Effector memory CD4-positive, alpha-beta T cell (primary cell): ENCODE data around the gene FETUB.

Experiments used
- DNase-seq, 3 donors: peaks; one replicate each; pipeline ENCODE4 v3.0.0-alpha.2; 2020
- H3K27ac ChIP-seq: 2 replicates; pipeline ENCODE4 v1.7.0; 2013; ENCODE audit warnings: mild to moderate bottlenecking, low read length, moderate library complexity; ENCODE audit not compliant: insufficient read depth, poor library complexity, severe bottlenecking
- H3K27me3 ChIP-seq: replicated peaks from 2 replicates; pipeline ENCODE4 v1.7.0; 2013; ENCODE audit warnings: mild to moderate bottlenecking, low read length; ENCODE audit not compliant: insufficient read depth, control insufficient read depth, poor library complexity, severe bottlenecking
- H3K36me3 ChIP-seq: 2 replicates; pipeline ENCODE4 v1.7.0; 2013; ENCODE audit warnings: mild to moderate bottlenecking, low read length, moderate library complexity; ENCODE audit not compliant: control insufficient read depth, insufficient read depth
- H3K4me1 ChIP-seq: 2 replicates; pipeline ENCODE4 v1.7.0; 2013; ENCODE audit warnings: low read length, mild to moderate bottlenecking; ENCODE audit not compliant: control insufficient read depth, insufficient read depth, poor library complexity, severe bottlenecking
- H3K4me3 ChIP-seq: 2 replicates; pipeline ENCODE4 v1.7.0; 2013; ENCODE audit warnings: low read length, low read depth, mild to moderate bottlenecking; ENCODE audit not compliant: insufficient read depth, poor library complexity, severe bottlenecking
- H3K9me3 ChIP-seq: 2 replicates; pipeline ENCODE4 v1.7.0; 2013; ENCODE audit warnings: mild to moderate bottlenecking, low read length, moderate library complexity; ENCODE audit not compliant: control insufficient read depth

Gene FETUB

GRCh38 chr3:186646841-186647240 lies 6.6 kb downstream of the FETUB start:
- H3K27me3 ChIP-seq: no peaks in the 10 kb centered on the region
- no peaks in the 10 kb centered on the region for H3K9me3 ChIP-seq
- no peaks in the 10 kb centered on the region for H3K36me3 ChIP-seq
- no peak overlapping the region for H3K4me3 ChIP-seq
- DNase-seq: no peak
- H3K4me1 ChIP-seq: no peaks in the 10 kb centered on the region
- no peak overlapping the region for H3K27ac ChIP-seq

- Histone ChIP-seq H3K27me3 (no peaks in the 10 kb centered on the region), H3K4me3 (no peak overlapping the region), H3K9me3 (no peaks in the 10 kb centered on the region), H3K4me1 (no peaks in the 10 kb centered on the region), H3K36me3 (no peaks in the 10 kb centered on the region), H3K27ac (no peak overlapping the region)
- no peak for DNase-seq
Measured at GRCh38 chr3:186648851-186649250, 8.7 kb downstream of the FETUB start.

DNA sequence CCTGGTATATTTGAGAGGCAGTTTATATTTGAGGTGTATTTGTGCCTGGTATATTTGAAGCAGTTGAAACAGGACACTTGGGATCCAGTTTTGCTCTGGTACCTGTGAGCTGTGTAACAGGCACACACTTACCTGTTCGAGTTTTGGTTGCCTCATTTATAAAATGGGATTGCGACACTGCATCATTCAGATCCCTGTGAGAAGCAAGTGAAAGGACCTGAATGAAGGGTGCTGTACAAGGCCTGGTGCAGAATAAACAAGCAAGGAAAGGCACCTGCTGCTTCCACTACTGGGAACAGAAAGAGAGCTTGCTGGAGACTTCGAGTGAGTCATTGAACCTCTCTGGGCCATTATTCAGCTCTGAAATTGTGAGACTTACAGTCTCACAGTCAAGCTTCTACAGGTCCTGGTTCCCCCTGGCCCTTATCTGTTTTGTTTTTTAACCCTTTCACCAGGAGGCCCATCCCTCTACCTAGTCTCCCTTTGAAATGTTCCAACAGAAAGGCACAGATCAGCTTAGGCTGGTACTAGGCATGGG lies 11.5 kb downstream of the FETUB start:
- Histone ChIP-seq H3K4me3 (no peak overlapping the region), H3K36me3 (no peaks in the 10 kb centered on the region), H3K27ac (no peak overlapping the region), H3K27me3 (no peaks in the 10 kb centered on the region), H3K9me3 (no peaks in the 10 kb centered on the region), H3K4me1 (no peaks in the 10 kb centered on the region)
- DNase-seq: no peak

DNA sequence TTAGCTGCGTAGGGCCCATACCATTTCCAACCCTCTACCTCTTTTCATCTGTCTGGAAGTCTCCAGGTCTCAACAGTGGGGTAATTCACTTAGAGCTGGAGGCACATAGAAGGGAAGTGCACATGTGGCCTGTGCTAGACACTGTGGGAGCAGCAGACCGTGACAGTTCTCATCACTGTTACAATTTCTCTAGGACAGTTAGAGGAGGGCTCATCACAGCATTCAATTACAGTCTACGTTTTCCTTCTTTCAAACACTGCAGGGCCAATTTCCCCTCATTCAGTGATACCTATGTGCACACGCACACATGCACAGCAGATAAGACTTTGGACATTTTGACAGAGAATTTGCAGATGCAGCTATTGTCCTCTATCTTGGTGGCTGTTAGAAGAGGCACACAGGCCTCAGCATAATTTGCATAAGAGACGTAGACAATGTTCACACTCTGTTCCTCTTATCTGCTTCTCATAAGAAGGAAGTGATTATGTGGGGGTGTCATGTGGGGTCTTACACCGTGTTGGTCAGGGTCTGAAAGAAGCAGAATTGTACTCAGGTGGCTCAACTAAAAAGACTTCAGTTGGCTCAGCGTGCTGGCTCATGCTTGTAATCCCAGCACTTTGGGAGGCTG lies 13.0 kb downstream of the FETUB start:
- Histone ChIP-seq H3K36me3 (no peaks in the 10 kb centered on the region), H3K4me3 (no peak overlapping the region), H3K9me3 (no peaks in the 10 kb centered on the region), H3K27me3 (no peaks in the 10 kb centered on the region), H3K27ac (no peak overlapping the region), H3K4me1 (no peaks in the 10 kb centered on the region)
- DNase-seq: no peak

GRCh38 chr3:186653984-186654383 lies 13.8 kb downstream of the FETUB start:
- Histone ChIP-seq H3K27ac (no peak overlapping the region), H3K9me3 (no peaks in the 10 kb centered on the region), H3K4me3 (no peak overlapping the region), H3K4me1 (no peaks in the 10 kb centered on the region), H3K36me3 (no peaks in the 10 kb centered on the region), H3K27me3 (no peaks in the 10 kb centered on the region)
- DNase-seq: no peak

- DNase-seq: no peak
- H3K27me3 ChIP-seq: no peaks in the 10 kb centered on the region
- no peak overlapping the region for H3K27ac ChIP-seq
- H3K4me3 ChIP-seq: no peak overlapping the region
- no peaks in the 10 kb centered on the region for H3K36me3 ChIP-seq
- no peaks in the 10 kb centered on the region for H3K9me3 ChIP-seq
- H3K4me1 ChIP-seq: no peaks in the 10 kb centered on the region
Measured at GRCh38 chr3:186663361-186664118, 23.3 kb downstream of the FETUB start.

DNA sequence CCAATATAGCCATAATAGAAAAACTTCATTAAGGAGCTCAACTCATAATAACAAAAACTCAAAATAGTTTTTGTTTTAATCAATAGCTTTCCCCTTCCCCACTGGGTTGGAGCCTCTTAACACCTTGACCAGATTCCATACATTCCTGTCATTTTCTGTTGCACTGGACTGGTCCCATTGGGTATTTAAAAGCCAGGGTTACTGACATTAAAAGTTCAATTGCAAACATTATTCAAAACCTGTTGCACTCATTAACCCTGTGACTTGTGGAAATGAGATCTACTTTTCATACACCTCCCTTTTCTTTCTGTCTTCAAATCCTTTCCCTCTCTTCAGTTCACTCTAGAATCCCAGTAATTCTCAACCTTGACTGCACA lies 23.9 kb downstream of the FETUB start:
- no peak overlapping the region for H3K27ac ChIP-seq
- no peaks in the 10 kb centered on the region for H3K36me3 ChIP-seq
- H3K4me1 ChIP-seq: no peaks in the 10 kb centered on the region
- H3K4me3 ChIP-seq: no peak overlapping the region
- H3K27me3 ChIP-seq: no peaks in the 10 kb centered on the region
- no peak for DNase-seq
- no peaks in the 10 kb centered on the region for H3K9me3 ChIP-seq

DNA sequence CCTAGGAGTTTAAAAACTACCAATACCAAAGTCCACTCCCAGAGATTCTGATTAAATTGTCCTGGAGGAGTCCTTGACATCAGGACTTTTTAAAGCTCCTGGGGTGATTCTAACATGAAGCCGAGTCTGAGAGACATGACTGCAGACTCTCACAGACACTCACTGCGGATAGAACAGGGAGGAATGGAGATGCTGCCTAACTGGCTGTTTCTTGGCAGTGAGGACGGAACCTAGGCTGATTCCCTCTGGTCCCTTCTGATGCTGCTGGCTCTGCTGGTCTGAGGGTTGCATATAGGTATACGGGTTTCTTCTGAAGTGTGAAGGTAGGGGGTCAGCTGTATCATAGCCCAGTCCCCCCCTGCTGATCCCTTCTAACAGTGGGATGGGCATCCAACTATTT lies 24.3 kb downstream of the FETUB start:
- no peaks in the 10 kb centered on the region for H3K9me3 ChIP-seq
- no peak overlapping the region for H3K27ac ChIP-seq
- H3K4me1 ChIP-seq: no peaks in the 10 kb centered on the region
- no peak for DNase-seq
- H3K36me3 ChIP-seq: no peaks in the 10 kb centered on the region
- H3K4me3 ChIP-seq: no peak overlapping the region
- no peaks in the 10 kb centered on the region for H3K27me3 ChIP-seq

DNA sequence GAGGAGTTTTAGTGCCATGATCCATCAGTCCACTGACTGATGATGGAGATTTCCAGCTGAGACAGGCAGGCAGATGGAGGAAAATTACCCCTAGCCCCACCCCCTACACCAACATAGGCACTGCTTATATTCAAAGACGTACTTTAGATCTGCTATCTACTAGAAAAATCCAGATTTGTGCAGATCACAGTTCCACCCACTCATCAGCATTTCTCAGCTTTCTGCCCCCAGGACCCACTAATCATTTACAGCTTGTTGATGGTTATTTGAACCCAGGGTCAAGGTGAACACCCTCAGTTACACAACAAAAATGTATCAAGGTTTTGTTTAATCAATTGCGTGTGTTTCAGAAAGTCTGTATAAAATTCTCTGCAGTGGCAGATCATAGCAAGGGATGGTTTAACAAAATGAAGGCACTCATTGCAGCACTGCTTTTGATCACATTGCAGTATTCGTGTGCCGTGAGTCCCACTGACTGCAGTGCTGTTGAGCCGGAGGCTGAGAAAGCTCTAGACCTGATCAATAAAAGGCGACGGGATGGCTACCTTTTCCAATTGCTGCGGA lies 25.5 kb downstream of the FETUB start, which contains the start of gene HRG:
TSS of gene HRG (plus strand) at position 390 of the 564 bp plus-strand sequence. CDS start at position 408, 18 bp downstream.
- Histone ChIP-seq H3K36me3 (no peaks in the 10 kb centered on the region), H3K27me3 (no peaks in the 10 kb centered on the region), H3K9me3 (no peaks in the 10 kb centered on the region), H3K4me3 (no peak within 1 kb of the TSS), H3K4me1 (no peaks in the 10 kb centered on the region), H3K27ac (no peak within 1 kb of the TSS)
- DNase-seq: no peak

DNA sequence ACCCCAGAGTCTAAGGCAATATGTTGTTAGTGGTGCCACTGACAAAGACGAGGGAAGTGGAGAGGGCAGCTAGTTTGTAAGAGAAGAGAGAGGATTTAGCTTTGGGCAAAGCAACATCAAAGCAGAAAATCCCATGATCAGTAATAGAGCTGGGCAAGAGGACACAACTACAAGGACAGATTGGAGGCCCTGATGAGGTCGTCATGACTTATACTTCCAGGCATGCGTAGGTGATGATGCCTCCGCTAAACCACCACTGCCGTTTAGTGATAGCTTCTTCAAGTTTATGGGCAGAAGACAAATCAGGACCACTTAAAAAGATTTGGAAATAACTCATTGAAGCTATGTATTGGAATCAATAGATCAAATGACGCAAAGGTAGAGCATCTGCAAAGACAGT lies 28.2 kb downstream of the FETUB start:
- H3K36me3 ChIP-seq: no peaks in the 10 kb centered on the region
- no peaks in the 10 kb centered on the region for H3K9me3 ChIP-seq
- H3K4me3 ChIP-seq: no peak overlapping the region
- DNase-seq: no peak
- no peak overlapping the region for H3K27ac ChIP-seq
- H3K27me3 ChIP-seq: no peaks in the 10 kb centered on the region
- H3K4me1 ChIP-seq: no peaks in the 10 kb centered on the region
